NOMO-1 treated with DMSO at 0.1 percent for 48 hours (cell line): ENCODE results near the gene EEF1A1.
"Not testable (repeated sequence)": the region's sequence is repeated elsewhere in the genome, so short reads cannot be mapped to it uniquely, and the experiment has no call there.

Experiments used
- DNase-seq: peaks from one replicate; lab custom pipeline; 2025; ENCODE audit not compliant: unreplicated experiment; lab: John Stamatoyannopoulos, UW

Gene EEF1A1

DNA sequence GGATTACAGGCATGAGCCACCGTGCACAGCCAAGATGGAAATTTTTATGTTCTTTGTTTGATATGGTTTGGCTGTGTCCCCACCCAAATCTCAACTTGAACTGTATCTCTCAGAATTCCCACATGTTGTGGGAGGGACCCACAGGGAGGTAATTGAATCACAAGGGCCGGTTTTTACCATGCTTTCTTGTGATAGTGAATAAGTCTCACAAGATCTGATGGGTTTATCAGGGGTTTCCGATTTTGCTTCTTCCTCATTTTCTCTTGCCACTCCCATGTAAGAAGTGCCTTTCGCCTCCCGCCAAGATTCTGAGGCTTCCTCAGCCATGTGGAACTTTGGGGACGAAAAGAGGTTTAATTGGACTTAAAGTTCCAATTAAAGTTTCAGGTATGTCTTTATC lies 14.6 kb downstream of the EEF1A1 start:
- DNase-seq = no peak

DNA sequence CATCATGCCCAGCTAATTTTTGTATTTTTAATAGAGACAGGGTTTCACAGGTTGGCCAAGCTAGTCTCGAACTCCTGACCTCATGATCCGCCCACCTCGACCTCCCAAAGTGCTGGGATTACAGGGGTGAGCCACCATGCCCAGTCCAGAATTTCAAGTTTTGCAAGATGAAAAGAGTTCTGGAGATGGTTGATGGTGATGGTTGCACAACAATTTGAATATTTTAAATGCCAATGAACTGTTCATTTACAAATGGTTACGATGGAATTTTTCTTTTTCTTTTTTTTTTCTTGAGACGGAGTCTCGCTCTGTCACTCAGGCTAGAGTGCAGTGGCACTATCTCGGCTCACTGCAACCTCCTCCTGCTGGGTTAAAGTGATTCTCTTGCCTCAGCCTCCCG lies 15.1 kb downstream of the EEF1A1 start:
- DNase-seq = not testable (repeated sequence)

DNA sequence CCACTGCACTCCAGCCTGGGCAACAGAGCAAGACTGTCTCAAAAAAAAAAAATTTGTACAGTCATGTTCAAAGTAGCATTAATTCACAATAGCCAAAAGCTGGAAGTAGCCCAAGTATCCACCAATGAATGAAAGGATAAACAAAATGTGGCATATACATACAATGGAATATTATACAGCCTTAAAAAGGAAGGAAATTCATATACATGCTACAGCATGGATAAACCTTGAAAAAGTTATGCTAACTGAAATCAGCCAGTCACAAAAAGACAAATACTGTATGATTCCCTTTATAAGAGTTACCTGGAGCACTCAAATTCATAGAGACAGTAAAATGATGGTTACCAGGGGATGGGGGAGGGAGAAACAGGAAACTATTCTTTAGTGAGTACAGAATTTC lies 15.7 kb downstream of the EEF1A1 start:
- no peak for DNase-seq

GRCh38 chr6:73504160-73504559 lies 16.7 kb downstream of the EEF1A1 start:
- DNase-seq = no peak

- DNase-seq = peak; percentile 80
Observed at GRCh38 chr6:73503027-73503772, 17.6 kb downstream of the EEF1A1 start.

- no peak for DNase-seq
Observed at GRCh38 chr6:73497915-73498314, 22.9 kb downstream of the EEF1A1 start.

DNA sequence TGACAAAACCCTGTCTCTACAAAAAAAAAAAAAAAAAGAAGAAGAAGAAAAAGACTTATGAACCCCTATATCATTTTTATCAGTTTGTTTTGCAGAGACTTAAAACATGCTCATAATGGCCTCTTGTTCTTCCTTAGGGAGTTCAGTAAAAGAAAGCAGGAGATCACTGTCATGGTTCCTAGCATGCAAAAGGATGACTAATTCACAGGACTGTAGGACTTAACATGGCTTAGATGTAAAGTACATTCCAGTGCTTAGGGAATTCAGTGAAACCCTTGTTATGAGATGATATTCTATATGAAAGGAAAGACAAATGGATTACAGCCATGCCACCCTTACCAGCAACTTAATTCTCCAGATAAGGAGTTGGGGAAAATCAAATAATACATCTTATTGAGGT lies 29.5 kb downstream of the EEF1A1 start:
- DNase-seq = no peak

DNA sequence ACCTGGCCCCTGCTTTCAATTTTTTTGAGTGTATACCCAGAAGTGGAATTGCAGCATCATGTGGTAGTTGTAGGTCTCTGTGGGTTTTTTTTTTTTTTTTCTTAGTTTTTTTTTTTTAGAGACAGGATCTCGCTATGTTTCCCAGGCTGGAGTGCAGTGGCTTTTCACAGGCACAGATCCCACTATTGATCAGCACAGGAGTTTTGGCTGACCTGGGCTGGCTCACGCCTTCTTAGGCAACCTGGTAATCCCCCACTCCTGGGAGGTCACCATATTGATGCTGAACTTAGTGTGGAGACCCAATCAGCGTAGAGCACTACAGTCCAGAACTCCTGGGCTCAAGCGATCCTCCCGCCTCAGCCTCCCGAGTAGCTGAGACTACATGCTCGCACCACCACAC lies 33.4 kb downstream of the EEF1A1 start:
- DNase-seq = no peak

DNA sequence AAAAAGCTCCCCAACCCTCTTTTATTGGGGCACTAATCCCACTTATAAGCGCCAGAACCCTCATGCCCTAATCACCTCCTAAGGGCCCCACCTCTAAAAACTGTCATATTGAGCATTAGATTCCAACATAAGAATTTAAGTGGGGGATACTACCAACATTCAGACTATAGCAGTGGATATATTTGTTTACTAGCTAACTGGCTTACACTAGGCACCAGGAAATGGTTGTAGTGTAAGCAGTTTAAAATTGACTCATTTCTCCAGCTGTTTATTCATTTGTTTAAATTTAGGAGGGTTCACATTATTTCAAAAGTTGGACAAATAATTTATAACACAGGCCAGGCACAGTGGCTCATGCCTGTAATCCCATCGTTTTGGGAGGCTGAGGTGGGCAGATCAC lies 36.4 kb downstream of the EEF1A1 start:
- DNase-seq = no peak

DNA sequence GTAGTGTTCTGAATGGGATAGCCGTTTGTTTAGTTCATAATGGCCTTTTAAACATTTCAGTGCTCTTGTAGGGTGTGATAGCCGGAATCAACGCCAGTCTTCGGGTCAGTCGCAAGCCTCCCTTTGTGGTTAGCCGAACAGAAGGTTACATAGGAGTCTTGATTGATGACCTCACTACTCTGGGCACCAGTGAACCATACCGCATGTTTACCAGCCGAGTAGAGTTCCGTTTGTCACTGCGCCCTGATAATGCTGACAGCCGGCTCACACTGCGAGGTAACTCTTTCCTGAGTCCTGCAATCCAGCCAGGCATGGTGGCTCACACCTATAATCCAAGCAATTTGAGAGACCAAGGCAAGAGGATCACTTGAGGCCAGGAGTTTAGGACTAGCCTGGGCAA lies 38.9 kb downstream of the EEF1A1 start:
- no peak for DNase-seq

- DNase-seq = no peak
Observed at GRCh38 chr6:73477407-73477806, 43.4 kb downstream of the EEF1A1 start.

- no peak for DNase-seq
Observed at GRCh38 chr6:73476723-73477122, 44.1 kb downstream of the EEF1A1 start.

DNA sequence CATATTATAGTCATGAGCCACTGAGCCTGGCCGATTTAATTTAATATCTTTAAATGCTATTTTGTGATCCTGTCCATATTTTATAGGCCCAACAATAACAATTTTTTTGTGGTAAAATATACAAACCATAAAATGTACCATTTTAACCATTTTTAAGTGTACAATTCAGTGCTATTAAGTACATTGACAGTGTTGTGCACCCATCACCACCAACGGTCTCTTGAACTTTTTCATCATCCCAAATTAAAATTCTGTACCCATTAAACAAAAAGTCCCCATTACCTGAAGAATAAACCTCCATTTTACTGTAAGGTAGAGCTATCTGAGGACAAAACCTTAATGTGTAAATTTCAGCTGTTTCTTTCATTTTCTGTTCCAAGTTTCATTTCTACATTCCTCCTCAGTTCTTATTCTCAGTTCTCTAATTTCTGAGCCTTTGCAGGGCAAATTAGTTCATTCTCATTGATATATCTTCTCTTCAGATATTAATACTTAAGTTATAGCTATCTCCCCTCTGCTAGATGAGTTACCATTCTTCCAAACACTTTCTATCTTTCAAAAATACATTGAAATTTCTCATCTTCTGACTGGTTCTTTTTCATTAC lies 49.0 kb downstream of the EEF1A1 start:
- DNase-seq = peak; percentile 84
